Left renal cortex interstitium (tissue), 4 donors: ENCODE measurements around the gene MCEE. TPM values are rescaled to one million over a fixed set of nuclear protein-coding genes. Genes with fewer than 3 reads are reported as not detected.

Experiments
- polyA plus RNA-seq, 4 donors: library from polyadenylated mRNA; unstranded; fragments of 120-200 nt; gene quantifications; one replicate each; pipeline ENCODE4 v1.2.1, GENCODE V29; 2013; ENCODE audit not compliant: insufficient read length in 4 of 4

The MCEE gene
- polyA plus RNA-seq, 4 donors = 16.9 to 27.8 (median 23.1) TPM

Other genes with a start within 250 kb of the MCEE start
- 1 to 10 TPM in 1 of 4 donors, under 1 TPM in 2, not detected in 1; 0.38 to 1.0 (median 0.96) TPM for gene VAX2, start 229.7 kb downstream of the MCEE start, polyA plus RNA-seq
- 10 to 100 TPM; 67.2 to 92.1 (median 80.4) TPM for gene ATP6V1B1, start 194.3 kb downstream of the MCEE start, polyA plus RNA-seq
- gene ANKRD53, start 151.6 kb downstream of the MCEE start, polyA plus RNA-seq = 1 to 10 TPM in 3 of 4 donors, under 1 TPM in 1; 0.68 to 1.8 (median 1.4) TPM
- 10 to 100 TPM; 51.1 to 59.2 (median 52.3) TPM for gene TEX261, start 135.4 kb downstream of the MCEE start, polyA plus RNA-seq
- gene NAGK, start 61.6 kb downstream of the MCEE start, polyA plus RNA-seq = 100 to 1,000 TPM in 1 of 4 donors, 10 to 100 TPM in 3; 74.2 to 108 (median 93.2) TPM
- gene MPHOSPH10, start 405 bp upstream of the MCEE start, polyA plus RNA-seq = 10 to 100 TPM; 42.9 to 51.2 (median 48.0) TPM
- 10 to 100 TPM; 14.9 to 19.8 (median 17.9) TPM for gene PAIP2B, start 96.9 kb upstream of the MCEE start, polyA plus RNA-seq
- gene ZNF638, start 201.6 kb upstream of the MCEE start, polyA plus RNA-seq = 100 to 1,000 TPM; 162 to 278 (median 204) TPM